ENCODE measurements around the gene LRRFIP1. TPM values are rescaled to one million over a fixed set of nuclear protein-coding genes. Genes with fewer than 3 reads are reported as not detected.
A peak's percentile ranks its signal among the peaks of the same experiment; 100 is the strongest.

LRRFIP1 gene
- total and polyA plus RNA-seq, 10 of the 15 experiments (the other 5 are each of a cell fraction or from before 2014, with no cell fraction given): 36.2 to 120 (median 74.3) TPM

GRCh38 chr2:237790353-237790752 is 163.0 kb downstream of the LRRFIP1 start (continued):
- TF ChIP-seq NFXL1 (IDR thresholded peaks at IDR 0.05; ENCODE audit: borderline replicate concordance): no peak

- no peak overlapping the region for H3K9ac ChIP-seq (ENCODE audit: control insufficient read depth, insufficient read depth, low read length)
- DNase-seq (ENCODE audit: low read depth, low spot score): no peak
- H3K79me2 ChIP-seq (ENCODE audit: control insufficient read depth, insufficient read depth, low read length): no peaks in the 10 kb centered on the region
- no TSS peak for BruUV-seq (replicated peaks)
- intact Hi-C loops (cut with micrococcal nuclease; ENCODE audit: unreplicated experiment): no loop called here
- H3K27ac ChIP-seq (ENCODE audit: control insufficient read depth, insufficient read depth): no peak overlapping the region
- CTCF ChIA-PET: no interaction called here
- 89% methylated on average over 6 of the region's 6 CpGs for WGBS (ENCODE audit: insufficient coverage, insufficient replicate concordance, low lambda C conversion rate, missing lambda C conversion rate)
- H4K20me1 ChIP-seq (ENCODE audit: control insufficient read depth, insufficient read depth): no peaks in the 10 kb centered on the region
- in situ Hi-C loops (cut with MboI): no loop called here
- H3K36me3 ChIP-seq (ENCODE audit: control insufficient read depth in 2 of 2, insufficient read depth in 2 of 2, low read length in 1 of 2): no peaks in the 10 kb centered on the region
- H3K9me3 ChIP-seq (replicated peaks; ENCODE audit: control insufficient read depth, insufficient read depth, low read length): no peaks in the 10 kb centered on the region; the same call in 2 of the 3 replicates
- H3K4me2 ChIP-seq (ENCODE audit: control insufficient read depth, insufficient read depth): no peak overlapping the region
- SMC1A ChIA-PET (ENCODE audit: uncharacterized antibody, unreplicated experiment): interaction anchor here (1.1 kb wide), 1 partner anchor 40 kb away, joined by 3 read pairs; no protein-coding TSS in a partner anchor
- H3K4me1 ChIP-seq (ENCODE audit: control insufficient read depth, insufficient read depth, low read length): no peaks in the 10 kb centered on the region
- H2AFZ ChIP-seq (ENCODE audit: control insufficient read depth, low read depth, low read length): no peak overlapping the region
- TF ChIP-seq CTCF (IDR thresholded peaks at IDR 0.05 in 2 of 3, conservative IDR thresholded peaks at IDR 0.05 in 1 of 3; ENCODE audit: control insufficient read depth in 2 of 3, extremely low read depth in 1 of 3, insufficient read depth in 1 of 3, low read depth in 3 of 3, low read length in 3 of 3) (0 out of 6 replicates have a peak, but pooled peaks of 1 of the 3 experiments have one; percentile 10), RB1 (IDR thresholded peaks at IDR 0.05; ENCODE audit: borderline replicate concordance) (no peak)
- RAD21 ChIA-PET (ENCODE audit: unreplicated experiment): no interaction called here
- FAIRE-seq: no peak
- POLR2A ChIA-PET: no interaction called here
- H3K27me3 ChIP-seq (replicated peaks in 1 of 2; ENCODE audit: control insufficient read depth in 2 of 2, insufficient read depth in 2 of 2, low read length in 1 of 2): no peaks in the 10 kb centered on the region
- no peak for ATAC-seq
- H3K4me3 ChIP-seq: no peak overlapping the region
Observed at GRCh38 chr2:237791977-237792727, 164.8 kb downstream of the LRRFIP1 start.

Data from GM12878 (cell line).